Inflammatory macrophage (primary cell): Measurements from ENCODE around the gene BIRC7.

Experiments
- DNase-seq, 2 donors: peaks; one replicate each; pipeline ENCODE4 v3.0.0-alpha.2; 2020 to 2022

The BIRC7 gene

DNA sequence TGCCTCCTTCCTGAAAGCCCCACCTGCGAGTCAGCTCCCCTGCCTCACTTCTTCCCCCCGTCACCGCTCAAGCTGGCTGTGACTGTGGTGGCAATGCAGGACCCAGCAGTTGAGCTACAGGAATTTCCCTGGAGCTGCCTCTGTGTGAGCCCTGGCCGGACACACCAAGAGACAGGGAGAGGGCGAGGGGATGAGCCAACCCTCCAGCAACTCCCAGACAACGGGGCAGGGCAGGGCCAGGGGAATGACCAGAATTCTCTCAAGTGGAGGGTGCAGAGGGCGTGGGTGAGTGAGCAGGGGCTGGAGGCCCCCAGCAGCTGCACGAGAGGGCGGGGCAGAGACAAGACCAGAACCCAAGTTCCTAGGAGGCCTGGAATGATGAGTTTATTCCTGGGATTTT is 32.0 kb downstream of the BIRC7 start:
- DNase-seq: no peak

DNA sequence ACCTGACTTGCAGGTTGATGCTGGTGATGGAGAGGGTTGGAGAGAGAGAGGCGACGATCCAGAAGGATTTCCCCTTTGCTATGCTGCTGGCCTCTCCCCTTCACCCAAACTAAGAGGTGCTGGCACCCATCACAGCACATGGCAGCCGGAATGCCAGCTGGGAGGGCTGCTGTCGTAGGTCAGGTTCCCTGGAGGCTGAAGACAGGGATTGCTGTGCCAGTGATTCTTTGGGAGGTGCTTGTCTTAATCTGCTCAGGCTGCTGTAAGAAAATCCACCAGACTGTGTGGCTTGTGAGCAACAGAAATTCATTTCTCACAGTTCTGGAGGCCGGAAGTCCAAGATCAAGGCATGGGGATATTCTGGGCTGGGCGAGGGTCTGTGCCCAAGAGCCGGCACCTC is 32.6 kb downstream of the BIRC7 start:
- no peak for DNase-seq

DNA sequence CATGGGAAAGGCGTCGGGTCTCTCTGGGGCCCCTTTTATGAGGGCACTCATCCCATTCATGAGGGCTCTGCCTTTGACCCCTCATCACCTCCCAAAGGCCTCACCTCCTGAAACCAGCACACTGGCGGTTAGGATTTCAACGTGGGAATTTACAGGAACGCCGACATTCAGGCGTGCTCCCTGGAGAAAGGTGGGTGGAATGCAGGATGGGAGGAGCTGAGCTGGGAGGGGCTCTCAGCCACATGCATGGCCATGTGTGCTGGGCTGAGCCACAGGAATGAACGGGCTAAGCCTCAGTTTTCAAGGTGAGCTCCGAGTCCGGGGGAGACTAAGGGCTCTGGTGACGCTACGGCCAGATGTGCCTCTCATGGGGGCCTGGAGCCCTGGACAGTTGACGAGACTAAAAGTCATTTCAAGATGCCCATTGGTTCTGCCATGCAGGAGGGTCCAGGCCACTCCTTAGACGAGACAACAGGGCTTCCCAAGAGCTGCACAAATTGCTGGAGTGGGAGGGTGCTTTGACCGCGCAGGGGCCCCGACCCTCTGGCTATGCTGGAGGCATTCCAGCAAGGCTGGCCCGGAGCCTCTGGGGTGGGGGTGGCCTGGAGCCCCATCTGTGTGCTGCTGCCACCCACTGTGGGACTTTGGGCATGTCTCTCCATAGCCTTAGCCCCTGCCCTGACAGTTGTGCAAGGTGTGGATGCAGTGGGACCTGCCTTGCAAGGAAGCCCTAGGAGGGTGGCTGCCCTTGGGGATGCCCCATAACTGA is 33.1 kb downstream of the BIRC7 start:
- no peak for DNase-seq

DNA sequence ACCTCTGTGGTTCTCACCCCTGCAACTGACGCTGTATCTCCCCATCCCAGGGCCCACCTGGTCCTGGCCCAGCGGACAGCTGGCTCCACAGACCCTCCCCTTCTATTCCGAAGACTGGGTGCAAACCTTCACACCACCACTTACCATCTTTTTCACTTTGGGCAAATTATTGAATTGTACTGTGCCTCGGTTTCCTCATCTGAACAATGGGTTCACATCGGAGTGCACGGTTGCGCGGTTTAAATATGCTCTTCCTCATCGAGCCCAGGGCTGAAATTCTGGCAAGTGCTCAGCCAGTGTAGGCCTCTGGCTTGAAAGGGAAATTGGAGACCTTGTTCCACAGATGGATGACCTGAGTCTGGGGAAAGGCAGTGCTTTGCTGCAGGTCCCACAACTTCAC is 34.0 kb downstream of the BIRC7 start:
- DNase-seq: no peak

DNA sequence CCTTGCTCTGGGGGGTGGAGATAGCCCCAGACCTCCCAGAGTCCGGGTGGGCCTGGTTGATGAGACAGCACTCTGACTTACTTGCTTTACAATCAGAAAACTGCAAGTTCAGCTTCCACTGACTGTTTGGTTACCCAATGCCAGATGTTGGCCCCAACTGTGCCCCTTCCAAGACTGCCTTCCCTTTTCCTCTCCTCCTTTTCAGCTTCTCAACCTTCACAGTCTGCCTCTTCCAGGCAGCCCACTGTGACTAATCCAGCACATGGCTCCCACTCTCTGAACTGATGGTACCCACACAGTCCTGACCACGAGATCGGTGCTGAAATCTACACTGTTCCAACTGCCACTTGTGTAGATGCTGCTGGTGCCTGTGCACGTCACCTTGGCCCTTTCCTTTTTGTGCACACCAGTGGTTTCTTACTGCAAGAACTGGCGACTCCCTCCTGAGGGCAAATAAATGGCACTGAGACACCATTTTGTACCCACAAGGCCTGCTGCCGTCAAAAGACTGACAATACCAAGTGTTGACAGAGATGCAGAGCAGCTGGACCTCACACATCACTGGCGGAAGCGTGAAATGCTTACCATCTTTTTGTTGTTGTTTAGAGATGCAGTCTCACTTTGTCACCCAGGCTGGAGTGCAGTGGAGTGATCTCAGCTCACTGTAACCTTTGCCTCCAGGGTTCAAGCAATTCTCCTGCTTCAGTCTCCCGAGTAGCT is 35.1 kb downstream of the BIRC7 start:
- DNase-seq: no peak

DNA sequence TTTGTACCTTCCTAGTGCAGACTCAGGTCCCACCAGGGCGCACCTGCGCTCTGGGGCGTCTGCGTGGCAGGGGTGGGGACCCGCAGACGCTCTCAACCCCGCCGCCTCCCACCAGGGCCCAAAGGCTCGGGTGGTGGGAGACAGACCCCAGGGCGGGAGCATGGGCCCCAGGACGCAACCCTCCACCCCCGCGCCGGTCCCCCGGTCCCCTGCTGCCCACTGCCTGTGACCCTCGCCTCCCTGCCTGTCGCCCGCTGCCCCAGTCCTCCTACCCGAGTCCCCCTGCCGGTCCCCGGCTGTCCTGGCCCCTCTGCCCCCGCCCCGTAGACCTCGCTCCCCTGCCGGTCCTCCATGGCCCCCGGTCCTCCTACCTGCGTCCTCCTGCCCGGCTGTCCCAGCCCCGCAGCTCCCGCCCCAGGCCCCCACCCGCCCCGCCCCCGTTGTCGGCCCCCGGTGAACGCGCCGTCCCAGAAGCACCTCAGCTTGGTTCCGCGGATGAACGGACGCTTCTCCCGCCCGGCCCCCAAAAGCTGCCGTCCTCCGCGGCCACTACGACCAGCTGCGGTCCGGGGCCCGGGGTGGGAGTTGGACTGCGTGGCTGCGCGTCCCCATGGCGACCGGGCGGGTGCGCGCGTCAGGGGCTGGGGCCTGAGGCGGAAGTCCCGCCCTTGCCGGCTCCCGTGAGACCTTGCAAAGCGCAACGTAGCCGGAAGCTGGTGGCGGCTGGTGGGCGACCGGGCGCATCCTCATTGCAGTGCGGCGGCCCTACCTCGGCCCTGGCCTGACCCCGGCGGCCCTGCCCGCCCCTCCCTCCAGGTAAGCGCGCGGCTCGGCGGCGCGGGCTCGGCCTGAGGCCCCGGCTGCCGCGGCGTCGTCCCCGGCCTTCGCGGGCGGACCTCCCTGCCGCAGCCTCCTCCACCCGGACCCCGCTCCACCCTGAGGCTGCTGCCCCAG is 36.7 kb downstream of the BIRC7 start, which contains the start of gene ARFGAP1:
ARFGAP1 (plus strand) TSS at position 709 of the 954 bp plus-strand sequence. CDS start 2,768 bp downstream, outside the sequence.
- peak; percentile 84 to 93 for DNase-seq

DNA sequence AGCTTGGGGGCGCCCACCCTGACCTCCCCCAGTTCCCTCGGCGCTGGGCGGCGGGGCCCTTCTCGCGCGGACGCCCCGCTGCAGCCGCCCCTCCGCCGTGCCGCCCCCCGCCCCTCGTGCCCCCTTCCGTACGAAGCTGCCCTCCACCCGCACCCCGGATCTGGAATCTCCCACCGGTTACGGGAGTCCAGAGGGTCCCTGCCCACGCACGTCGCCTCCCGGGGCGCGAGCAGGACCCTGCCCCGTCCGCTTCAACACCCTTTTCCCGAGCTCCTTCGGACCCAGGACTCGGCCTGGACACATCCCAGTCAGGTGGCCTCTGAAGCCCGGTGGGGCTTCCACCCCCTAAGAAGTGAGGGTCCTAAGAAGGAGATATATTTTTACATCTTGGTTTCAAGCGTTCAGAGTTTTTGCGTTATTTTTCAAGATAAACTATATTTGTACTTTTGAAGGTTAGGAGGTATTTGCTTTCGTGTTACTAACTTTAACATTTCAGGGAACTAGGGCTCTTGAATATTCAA is 37.4 kb downstream of the BIRC7 start:
- DNase-seq: peak; percentile 10

DNA sequence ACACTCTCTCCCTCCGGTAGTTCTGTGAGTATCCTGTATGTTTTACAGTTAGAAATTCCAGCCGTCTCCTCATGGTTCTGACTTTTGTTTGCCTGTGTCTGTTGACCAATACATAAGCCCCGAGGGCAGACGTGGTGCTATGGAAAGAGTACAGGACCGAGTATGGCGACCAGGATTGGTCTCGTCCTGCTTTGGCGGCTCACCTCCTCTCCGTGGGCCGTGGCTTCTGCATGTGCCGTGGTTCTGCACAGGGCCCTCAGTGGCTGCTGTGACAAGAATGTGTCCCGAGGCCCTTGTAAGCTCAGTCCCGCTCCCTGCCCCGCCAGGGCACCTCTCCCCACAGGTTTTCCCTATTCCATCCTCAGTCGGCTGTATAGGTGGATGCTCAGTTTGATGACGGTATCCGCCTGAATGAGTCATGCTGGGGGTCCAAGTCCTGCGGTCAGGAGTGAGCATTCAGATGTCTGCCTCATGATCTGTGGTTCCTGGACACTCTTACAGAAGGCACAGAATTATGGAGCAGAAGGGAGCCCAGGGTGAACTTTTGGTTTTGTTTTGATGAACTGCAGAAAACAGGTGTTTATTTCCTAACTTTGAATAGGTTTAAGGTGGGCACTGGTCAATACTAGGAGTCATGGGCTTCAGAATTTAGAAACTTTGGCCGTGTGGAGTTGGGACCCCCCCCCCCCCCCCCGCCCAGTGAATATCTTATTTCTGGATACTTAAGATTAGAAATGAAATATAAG is 38.1 kb downstream of the BIRC7 start:
- no peak for DNase-seq

DNA sequence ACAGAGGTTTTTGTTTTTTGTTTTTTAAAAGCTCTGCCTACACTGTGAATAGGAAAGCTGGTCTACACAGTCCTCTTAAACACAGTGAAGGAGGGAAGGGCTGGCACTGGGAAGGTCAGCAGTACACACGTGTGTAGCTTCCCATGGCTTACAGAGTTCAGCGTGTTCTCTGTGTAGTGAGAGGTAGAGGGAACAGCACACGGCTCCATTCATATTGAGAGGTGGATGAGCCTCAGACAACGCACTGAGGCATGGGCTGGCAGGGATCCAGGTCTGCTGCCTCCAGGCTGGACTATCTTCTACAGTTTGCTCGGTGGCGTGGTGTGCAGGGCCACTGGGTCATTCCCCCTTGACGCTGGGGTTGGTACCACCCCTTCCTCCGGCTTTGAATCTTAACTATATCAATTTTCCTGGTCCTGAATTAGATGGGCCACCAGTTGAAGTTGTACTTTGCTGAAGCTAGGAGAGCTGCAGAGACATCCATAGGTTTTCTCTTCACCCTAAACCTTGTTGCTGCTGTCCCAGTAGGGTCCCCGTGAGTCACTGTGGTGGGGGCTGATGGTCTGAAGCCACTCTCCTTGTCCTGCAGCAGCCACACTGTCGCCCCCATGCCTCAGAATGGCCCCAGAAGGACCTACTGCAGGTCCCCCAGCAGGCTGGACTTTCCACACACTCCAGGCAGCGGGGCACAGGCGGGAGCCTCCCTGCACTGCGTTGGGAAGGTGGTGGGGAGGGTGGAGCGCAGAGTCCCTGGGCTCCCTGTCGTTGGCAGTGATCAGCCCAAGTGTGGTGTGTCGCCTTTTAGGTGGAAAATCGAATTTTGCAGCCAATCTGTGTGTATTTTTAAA is 38.9 kb downstream of the BIRC7 start:
- DNase-seq: no peak

DNA sequence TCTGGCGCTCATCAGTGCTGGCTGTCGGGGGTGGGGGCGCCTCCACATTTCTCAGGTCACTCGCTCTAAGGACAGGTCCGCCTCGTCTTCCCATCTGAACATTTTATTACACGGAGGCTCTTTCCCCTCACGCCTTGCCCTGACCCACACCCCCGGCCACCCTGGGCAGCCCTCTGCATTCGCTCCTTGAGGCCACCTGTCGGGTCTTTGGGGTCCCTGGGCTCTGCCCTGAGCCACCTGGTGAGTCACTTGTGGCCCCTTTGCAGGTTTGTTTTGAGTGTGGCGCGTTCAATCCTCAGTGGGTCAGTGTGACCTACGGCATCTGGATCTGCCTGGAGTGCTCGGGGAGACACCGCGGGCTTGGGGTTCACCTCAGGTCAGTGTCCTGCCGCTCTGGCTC is 40.1 kb downstream of the BIRC7 start:
- DNase-seq: no peak

DNA sequence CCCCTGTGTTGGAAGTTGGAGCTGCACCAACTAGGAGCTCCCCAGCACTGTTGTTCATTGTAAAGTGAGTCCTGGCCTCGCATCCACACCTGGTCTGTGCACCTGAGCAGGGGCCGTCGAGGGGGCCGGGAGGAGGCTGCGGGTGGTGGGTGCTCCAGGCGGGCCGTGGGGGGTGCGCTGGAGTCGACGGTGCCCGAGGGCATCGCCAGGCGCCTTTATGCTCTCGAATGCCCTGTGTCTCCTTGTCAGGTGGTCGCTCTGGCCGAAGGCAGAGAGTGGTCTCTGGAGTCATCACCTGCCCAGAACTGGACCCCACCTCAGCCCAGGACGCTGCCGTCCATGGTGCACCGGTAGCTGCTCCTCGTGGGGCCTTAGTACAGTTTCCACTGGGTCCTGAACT is 41.3 kb downstream of the BIRC7 start:
- DNase-seq: no peak

DNA sequence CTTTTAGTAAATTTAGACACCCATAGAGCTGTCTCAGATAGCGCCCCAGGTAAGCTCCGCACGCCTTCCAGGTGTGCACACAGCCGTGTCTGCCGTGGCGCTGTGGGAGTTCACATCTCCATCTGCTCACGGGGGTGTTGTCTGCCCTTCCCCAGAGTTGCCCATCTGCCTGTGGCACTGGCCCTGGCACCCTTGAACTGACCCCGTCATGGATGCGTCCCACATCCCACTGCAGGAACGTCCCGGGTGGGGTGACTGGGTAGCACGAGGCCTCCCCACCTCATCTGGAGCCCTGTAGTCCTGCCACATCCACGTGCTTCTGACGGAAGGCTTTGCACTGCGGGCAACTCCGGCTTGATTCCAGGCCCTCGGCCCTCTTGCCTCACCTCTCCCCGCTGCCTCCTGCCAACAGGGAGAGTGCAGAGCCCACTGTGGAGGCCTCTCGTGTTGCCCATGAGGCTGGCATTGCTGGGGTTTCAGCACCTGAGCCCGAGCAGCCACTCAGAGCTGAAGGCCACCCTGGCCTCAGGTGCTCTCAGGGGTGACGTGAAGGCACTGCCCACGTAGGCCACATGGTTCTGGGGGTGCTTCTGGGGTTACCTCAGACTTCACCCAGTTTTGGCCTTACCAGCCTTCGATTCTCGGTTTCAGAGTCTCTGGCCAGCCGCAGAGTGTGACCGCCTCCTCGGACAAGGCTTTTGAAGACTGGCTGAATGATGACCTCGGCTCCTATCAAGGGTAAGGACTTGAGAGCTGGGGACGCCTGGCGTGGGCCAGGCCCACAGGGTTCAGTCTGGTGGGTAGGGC is 42.0 kb downstream of the BIRC7 start:
- DNase-seq: no peak

DNA sequence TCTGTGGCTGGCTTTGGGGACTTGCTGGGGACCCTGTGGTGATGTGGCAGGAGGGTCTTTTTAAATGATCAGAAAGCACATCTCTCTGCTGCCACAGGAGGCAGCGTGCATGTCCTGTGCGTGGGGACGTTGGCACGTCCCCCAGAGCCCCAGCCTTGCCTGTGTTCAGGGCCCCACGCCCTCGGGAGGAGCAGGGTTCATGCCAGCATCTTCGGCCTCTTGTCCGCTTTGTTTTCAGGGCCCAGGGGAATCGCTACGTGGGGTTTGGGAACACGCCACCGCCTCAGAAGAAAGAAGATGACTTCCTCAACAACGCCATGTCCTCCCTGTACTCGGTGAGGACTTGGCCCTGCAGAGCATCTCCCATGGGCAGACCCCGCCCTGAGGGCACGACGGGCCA is 43.0 kb downstream of the BIRC7 start:
- DNase-seq: no peak

DNA sequence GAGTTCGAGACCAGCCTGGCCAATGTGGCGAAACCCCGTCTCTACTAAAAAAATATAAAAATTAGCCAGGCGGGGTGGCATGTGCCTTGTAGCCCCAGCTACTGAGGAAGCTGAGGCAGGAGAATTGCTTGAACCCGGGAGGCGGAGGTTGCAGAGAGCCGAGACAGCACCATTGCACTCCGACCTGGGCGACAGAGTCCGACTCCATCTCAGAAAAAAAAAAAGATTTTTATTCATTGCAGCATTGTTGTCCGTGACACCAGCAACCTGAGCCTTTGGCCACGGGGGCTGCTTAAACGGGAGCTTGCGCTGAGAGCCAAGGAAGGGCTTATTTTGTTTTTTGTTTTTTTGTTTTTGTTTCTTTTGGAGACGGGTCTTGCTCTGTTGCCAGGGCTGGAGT is 44.2 kb downstream of the BIRC7 start:
- DNase-seq: no peak

DNA sequence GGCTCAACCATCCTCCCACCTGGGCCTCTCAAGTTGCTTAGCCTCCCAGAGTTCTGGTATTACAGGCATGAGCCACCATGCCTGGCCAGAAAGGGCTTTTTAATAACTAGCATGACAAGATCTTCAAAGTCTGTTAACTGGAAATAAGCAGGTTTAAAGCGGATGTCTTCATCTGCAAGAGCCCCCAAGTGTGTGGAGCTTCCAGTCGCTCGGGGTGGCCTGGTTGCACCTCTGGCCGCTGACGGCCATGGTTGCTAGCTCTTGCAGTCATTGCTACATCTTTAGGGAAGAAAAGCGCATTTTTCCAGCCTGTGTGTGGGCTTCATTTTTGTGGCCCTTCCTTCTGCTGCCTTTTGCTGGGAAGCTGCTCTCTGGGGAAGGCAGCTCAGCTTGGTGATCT is 44.7 kb downstream of the BIRC7 start:
- no peak for DNase-seq

DNA sequence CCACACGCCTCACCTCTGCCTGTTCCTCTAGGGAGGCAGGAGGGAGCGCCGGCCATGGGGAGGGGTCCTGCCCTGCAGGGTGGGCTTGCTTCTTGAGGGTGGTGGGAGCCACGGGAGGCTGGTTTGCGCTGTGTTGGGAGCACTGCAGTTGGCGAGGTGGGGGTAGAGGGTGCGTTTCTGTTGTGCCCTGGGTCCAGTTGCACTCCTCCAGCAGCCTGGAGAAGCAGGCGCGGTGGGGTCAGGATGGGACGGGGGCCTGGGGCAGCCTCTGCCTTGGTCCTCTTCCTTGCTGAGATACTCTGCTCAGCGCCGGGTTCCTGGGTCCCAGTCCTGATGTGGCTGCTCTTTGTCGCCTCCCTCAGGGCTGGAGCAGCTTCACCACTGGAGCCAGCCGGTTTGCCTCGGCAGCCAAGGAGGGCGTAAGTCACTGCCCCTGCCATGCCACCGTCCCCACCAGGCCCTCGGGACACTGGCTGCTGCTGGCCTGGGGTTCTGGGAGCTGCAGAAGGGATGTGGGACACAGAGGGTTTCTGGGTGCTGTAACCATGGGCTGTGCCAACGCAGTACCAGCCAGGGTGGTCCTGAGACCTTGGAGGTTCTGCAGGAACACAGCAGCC is 45.3 kb downstream of the BIRC7 start:
- DNase-seq: no peak

DNA sequence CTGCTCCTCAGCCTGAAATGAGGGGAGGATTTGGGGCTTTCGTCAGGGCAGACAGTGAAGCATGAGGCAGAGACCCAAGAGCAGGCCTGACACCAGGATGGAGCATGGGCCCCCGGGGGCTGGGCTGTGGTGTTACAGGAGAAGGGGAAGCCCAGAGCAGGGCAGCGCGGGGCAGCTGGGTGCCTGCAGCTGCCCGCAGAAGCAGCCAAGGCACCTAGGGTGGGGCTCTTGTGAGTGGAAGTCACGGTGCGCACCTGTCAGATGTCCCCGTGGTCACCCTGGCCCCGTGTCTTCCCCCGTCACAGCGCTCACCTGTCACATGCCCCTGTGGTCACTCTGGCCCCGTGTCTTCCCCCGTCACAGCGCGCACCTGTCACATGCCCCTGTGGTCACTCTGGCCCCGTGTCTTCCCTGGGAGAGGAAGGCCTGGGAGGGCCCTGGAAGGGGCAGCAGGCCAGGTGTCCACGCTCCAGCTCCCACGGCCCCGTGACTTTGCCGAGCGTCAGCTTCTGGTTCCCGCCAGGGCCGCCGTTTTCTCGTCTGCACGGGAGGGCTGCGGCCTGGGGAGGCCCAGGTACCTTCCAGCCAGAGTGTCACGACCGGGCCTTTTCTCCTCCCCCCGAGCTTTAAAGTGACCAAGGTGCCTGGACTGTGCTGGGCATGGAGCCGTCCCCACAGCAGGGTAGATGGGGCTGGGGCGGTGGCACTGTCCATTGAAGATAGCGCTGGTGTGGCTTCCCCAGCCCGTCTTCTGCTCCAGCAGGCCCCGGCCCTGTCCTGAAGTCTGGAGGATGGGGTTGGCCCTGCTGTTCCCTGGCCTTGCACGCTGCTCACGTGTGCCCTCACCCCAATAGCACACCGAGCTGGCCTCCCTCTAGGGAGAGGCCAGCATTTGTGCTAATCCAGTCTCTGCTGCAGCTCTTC is 46.3 kb downstream of the BIRC7 start:
- DNase-seq: no peak

DNA sequence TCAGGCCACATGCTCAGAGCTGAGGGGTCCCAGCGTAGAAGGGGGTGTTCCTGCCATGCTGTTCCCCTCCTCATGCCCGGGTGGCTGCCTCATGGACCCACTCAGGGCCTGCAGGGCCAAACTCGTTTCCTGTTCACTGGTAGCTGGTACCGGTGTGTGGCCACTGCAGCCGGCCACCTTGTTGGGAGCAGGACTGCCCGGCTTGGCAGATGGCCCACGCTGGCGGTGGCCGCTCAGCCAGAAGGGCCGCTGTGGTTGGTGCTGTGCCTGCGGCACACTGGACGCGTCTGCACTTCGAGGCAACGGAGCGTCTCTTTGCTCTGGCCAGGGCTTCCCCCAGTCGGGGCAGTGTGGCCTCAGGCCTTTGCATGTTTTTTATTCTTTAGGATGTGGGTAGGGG is 47.2 kb downstream of the BIRC7 start:
- no peak for DNase-seq
